Loucy (cell line): ENCODE data around the gene ATG7.

Experiments used
- CTCF ChIP-seq: fragments of 200-600 bp; sonication (generic); conservative IDR thresholded peaks from 2 replicates; pipeline ENCODE4 v1.5.1; 2014; ENCODE audit warnings: mild to moderate bottlenecking, antibody characterized with exemption, low read length
- EZH2phosphoT487 ChIP-seq: fragments of 200-600 bp; IDR thresholded peaks from 2 replicates; pipeline ENCODE4 v1.6.1; 2018; ENCODE audit warnings: antibody characterized with exemption, mild to moderate bottlenecking, moderate library complexity, borderline replicate concordance

DNA sequence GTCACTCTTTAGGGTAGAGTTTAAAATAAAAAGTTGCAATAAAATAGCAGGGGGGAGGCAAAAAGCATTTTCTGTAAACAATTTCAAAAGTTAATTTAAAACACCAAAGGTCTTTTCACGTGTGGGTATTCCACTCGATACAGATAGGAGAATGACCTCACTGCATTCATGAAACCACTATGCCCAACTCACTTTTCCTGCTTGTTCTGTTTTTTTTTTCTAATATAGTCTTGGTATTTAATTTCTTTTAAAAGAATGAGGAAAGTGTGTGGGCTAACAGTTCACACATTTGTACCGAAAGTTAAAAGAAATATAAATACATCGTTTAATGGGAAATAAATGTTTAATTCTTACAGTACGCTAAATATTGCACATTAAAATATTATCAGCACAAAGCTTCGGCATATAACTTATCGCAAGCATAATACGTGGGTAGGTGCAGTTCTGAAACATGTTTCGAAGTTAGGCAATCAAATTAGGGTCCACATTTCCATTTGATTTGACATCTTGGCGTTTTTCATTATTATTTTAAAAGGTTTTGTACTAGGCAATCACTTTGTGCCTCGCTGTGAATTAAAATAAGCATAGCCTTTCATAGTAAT lies 330.1 kb downstream of the ATG7 start:
- TF ChIP-seq CTCF (no peak), EZH2phosphoT487 (no peak)
